Activated CD4-positive, alpha-beta T cell treated with anti-CD3 and anti-CD28 coated beads for 36 hours (primary cell): Measurements from ENCODE around the gene KIRREL3. TPM values are rescaled to one million over a fixed set of nuclear protein-coding genes. Genes with fewer than 3 reads are reported as not detected.

ENCODE experiments used
- ATAC-seq: fragments of 200-7000 bp; cut with Tn5 transposase; one replicate; pipeline ENCODE4 v1.10.0; 2021; ENCODE audit warnings: mild to moderate bottlenecking, moderate library complexity
- CTCF ChIA-PET: fragments of 350-600 bp; sonication (Branson Sonifier 250); formaldehyde crosslinking; loops from one replicate; lab custom pipeline; 2021; ENCODE audit warnings: antibody characterized with exemption; lab: Charles Lee
- POLR2A ChIA-PET: fragments of 350-600 bp; sonication (Branson Sonifier 250); formaldehyde crosslinking; loops from one replicate; lab custom pipeline; 2021; ENCODE audit warnings: antibody characterized with exemption, inconsistent platforms; lab: Charles Lee
- DNase-seq: peaks from one replicate; pipeline ENCODE4 v3.0.0-alpha.2; 2020
- H3K27ac Mint-ChIP-seq: one replicate; pipeline ENCODE4 v1.8.0; 2021; ENCODE audit warnings: mixed read lengths
- H3K27me3 Mint-ChIP-seq: one replicate; pipeline ENCODE4 v1.8.0; 2021; ENCODE audit warnings: mixed read lengths
- H3K36me3 Mint-ChIP-seq: one replicate; pipeline ENCODE4 v1.8.0; 2021; ENCODE audit warnings: low read depth, mixed read lengths
- H3K4me1 Mint-ChIP-seq: one replicate; pipeline ENCODE4 v1.8.0; 2021; ENCODE audit warnings: mixed read lengths
- H3K4me3 Mint-ChIP-seq: one replicate; pipeline ENCODE4 v1.8.0; 2021; ENCODE audit warnings: mild to moderate bottlenecking, moderate library complexity, mixed read lengths
- H3K9me3 Mint-ChIP-seq: one replicate; pipeline ENCODE4 v1.8.0; 2021; ENCODE audit warnings: low read depth, mixed read lengths
- intact Hi-C, 2 experiments: fragments of 100-400 bp; cut with DNase I in 1 of 2; cut with micrococcal nuclease in 1 of 2; formaldehyde crosslinking; loops; one replicate each; pipeline versions ENCODE4 v1.14.2 to v1.15.1; 2022 to 2024; cut with DNase I, micrococcal nuclease
- total RNA-seq, 2 experiments: library from RNA; stranded (reverse); gene quantifications; one replicate each; pipeline ENCODE4 v1.2.3, GENCODE V29; 2021

The KIRREL3 gene
- total RNA-seq, 2 experiments from 2014 or later: not detected

GRCh38 chr11:126512741-126513715 is 487.5 kb downstream of the KIRREL3 start:
- H3K36me3 Mint-ChIP-seq: no peaks in the 10 kb centered on the region
- ChIA-PET POLR2A (no interaction called here), CTCF (interaction anchor here (0.8 kb wide), 1 partner anchor 32 kb away, joined by 3 read pairs; no protein-coding TSS in a partner anchor)
- H3K27me3 Mint-ChIP-seq: peaks cover 12% of the 10 kb centered on the region
- no peak for DNase-seq
- no peaks in the 10 kb centered on the region for H3K4me1 Mint-ChIP-seq
- H3K9me3 Mint-ChIP-seq: no peaks in the 10 kb centered on the region
- ATAC-seq: no peak
- H3K4me3 Mint-ChIP-seq: no peak overlapping the region
- no peak overlapping the region for H3K27ac Mint-ChIP-seq
- intact Hi-C loops: no loop called here

- no peak for DNase-seq
- ChIA-PET CTCF (interaction anchor here (0.8 kb wide), 1 partner anchor 31 kb away, joined by 3 read pairs; no protein-coding TSS in a partner anchor), POLR2A (no interaction called here)
- no peaks in the 10 kb centered on the region for H3K36me3 Mint-ChIP-seq
- H3K27me3 Mint-ChIP-seq: peaks cover 12% of the 10 kb centered on the region
- no peak for ATAC-seq
- H3K4me3 Mint-ChIP-seq: no peak overlapping the region
- H3K9me3 Mint-ChIP-seq: no peaks in the 10 kb centered on the region
- intact Hi-C loops: no loop called here
- no peaks in the 10 kb centered on the region for H3K4me1 Mint-ChIP-seq
- no peak overlapping the region for H3K27ac Mint-ChIP-seq
These were observed 488.3 kb downstream of the KIRREL3 start for GRCh38 chr11:126512251-126512650.

GRCh38 chr11:126511475-126512115 is 489.0 kb downstream of the KIRREL3 start:
- ChIA-PET POLR2A (no interaction called here), CTCF (interaction anchor here (0.6 kb wide), 1 partner anchor 201 kb away, joined by 3 read pairs; no protein-coding TSS in a partner anchor)
- DNase-seq (no peak), ATAC-seq (no peak)
- no peaks in the 10 kb centered on the region for H3K4me1 Mint-ChIP-seq
- H3K27me3 Mint-ChIP-seq: peaks cover 15% of the 10 kb centered on the region
- no peak overlapping the region for H3K27ac Mint-ChIP-seq
- H3K36me3 Mint-ChIP-seq: no peaks in the 10 kb centered on the region
- H3K9me3 Mint-ChIP-seq: peaks cover 3% of the 10 kb centered on the region
- no peak overlapping the region for H3K4me3 Mint-ChIP-seq
- intact Hi-C loops: no loop called here

- DNase-seq (no peak), ATAC-seq (no peak)
- Mint-ChIP-seq H3K36me3 (no peaks in the 10 kb centered on the region), H3K4me1 (no peaks in the 10 kb centered on the region), H3K9me3 (peaks cover 3% of the 10 kb centered on the region), H3K4me3 (no peak overlapping the region), H3K27ac (no peak overlapping the region), H3K27me3 (peaks cover 15% of the 10 kb centered on the region)
- intact Hi-C loops: no loop called here
- CTCF ChIA-PET: interaction anchor here (0.6 to 1.1 kb wide), 2 partner anchors 30 to 201 kb away, joined by 3 read pairs; no protein-coding TSS in a partner anchor
- POLR2A ChIA-PET: no interaction called here
These were observed 489.8 kb downstream of the KIRREL3 start for GRCh38 chr11:126510621-126511370.

- ATAC-seq (no peak), DNase-seq (no peak)
- POLR2A ChIA-PET: interaction anchor here (0.7 kb wide), 1 partner anchor 8 kb away, joined by 3 read pairs; no protein-coding TSS in a partner anchor
- no peaks in the 10 kb centered on the region for H3K36me3 Mint-ChIP-seq
- no peaks in the 10 kb centered on the region for H3K4me1 Mint-ChIP-seq
- no peak overlapping the region for H3K4me3 Mint-ChIP-seq
- H3K27me3 Mint-ChIP-seq: peaks cover 25% of the 10 kb centered on the region
- peaks cover 3% of the 10 kb centered on the region for H3K9me3 Mint-ChIP-seq
- no peak overlapping the region for H3K27ac Mint-ChIP-seq
- intact Hi-C loops: no loop called here
- CTCF ChIA-PET: interaction anchor here (0.7 to 1.3 kb wide), 2 partner anchors 27 to 84 kb away, joined by 3 to 4 read pairs; no protein-coding TSS in a partner anchor
These were observed 492.9 kb downstream of the KIRREL3 start for GRCh38 chr11:126507646-126508045.

GRCh38 chr11:126506789-126507188 is 493.8 kb downstream of the KIRREL3 start:
- Mint-ChIP-seq H3K4me3 (no peak overlapping the region), H3K9me3 (peaks cover 3% of the 10 kb centered on the region), H3K4me1 (no peaks in the 10 kb centered on the region), H3K36me3 (no peaks in the 10 kb centered on the region), H3K27ac (no peak overlapping the region), H3K27me3 (peaks cover 27% of the 10 kb centered on the region)
- DNase-seq (no peak), ATAC-seq (no peak)
- CTCF ChIA-PET: no interaction called here
- POLR2A ChIA-PET: no interaction called here
- intact Hi-C loops: no loop called here

GRCh38 chr11:126502982-126503381 is 497.6 kb downstream of the KIRREL3 start:
- H3K4me3 Mint-ChIP-seq: no peak overlapping the region
- peaks cover 3% of the 10 kb centered on the region for H3K9me3 Mint-ChIP-seq
- DNase-seq (no peak), ATAC-seq (no peak)
- peaks cover 32% of the 10 kb centered on the region for H3K27me3 Mint-ChIP-seq
- H3K27ac Mint-ChIP-seq: no peak overlapping the region
- H3K36me3 Mint-ChIP-seq: no peaks in the 10 kb centered on the region
- CTCF ChIA-PET: interaction anchor here (1.0 to 1.2 kb wide), 2 partner anchors 19 to 22 kb away, joined by 3 to 5 read pairs; no protein-coding TSS in a partner anchor
- POLR2A ChIA-PET: no interaction called here
- intact Hi-C loops: no loop called here
- H3K4me1 Mint-ChIP-seq: no peaks in the 10 kb centered on the region

GRCh38 chr11:126502159-126502558 is 498.4 kb downstream of the KIRREL3 start:
- H3K9me3 Mint-ChIP-seq: peaks cover 3% of the 10 kb centered on the region
- H3K27me3 Mint-ChIP-seq: peaks cover 32% of the 10 kb centered on the region
- CTCF ChIA-PET: interaction anchor here (1.2 kb wide), 1 partner anchor 18 kb away, joined by 3 read pairs; no protein-coding TSS in a partner anchor
- no peak for ATAC-seq
- intact Hi-C loops: no loop called here
- no peaks in the 10 kb centered on the region for H3K4me1 Mint-ChIP-seq
- H3K27ac Mint-ChIP-seq: no peak overlapping the region
- no peaks in the 10 kb centered on the region for H3K36me3 Mint-ChIP-seq
- H3K4me3 Mint-ChIP-seq: no peak overlapping the region
- POLR2A ChIA-PET: no interaction called here
- DNase-seq: no peak

GRCh38 chr11:126501641-126502040 is 498.9 kb downstream of the KIRREL3 start:
- intact Hi-C loops: no loop called here
- Mint-ChIP-seq H3K4me1 (no peaks in the 10 kb centered on the region), H3K36me3 (no peaks in the 10 kb centered on the region), H3K4me3 (no peak overlapping the region), H3K27ac (no peak overlapping the region), H3K9me3 (no peaks in the 10 kb centered on the region), H3K27me3 (peaks cover 31% of the 10 kb centered on the region)
- DNase-seq (no peak), ATAC-seq (no peak)
- POLR2A ChIA-PET: no interaction called here
- CTCF ChIA-PET: no interaction called here

- intact Hi-C loops: no loop called here
- Mint-ChIP-seq H3K27ac (no peak overlapping the region), H3K4me1 (no peaks in the 10 kb centered on the region), H3K4me3 (no peak overlapping the region), H3K9me3 (no peaks in the 10 kb centered on the region), H3K27me3 (peaks cover 31% of the 10 kb centered on the region), H3K36me3 (no peaks in the 10 kb centered on the region)
- DNase-seq: no peak
- ATAC-seq: no peak
- POLR2A ChIA-PET: no interaction called here
- CTCF ChIA-PET: no interaction called here
These were observed 499.6 kb downstream of the KIRREL3 start for GRCh38 chr11:126500981-126501380.
